ENCODE measurements around the gene KDM4B.
"Not testable (repeated sequence)": the region's sequence is repeated elsewhere in the genome, so short reads cannot be mapped to it uniquely, and the experiment has no call there.

Gene KDM4B

GRCh38 chr19:5155586-5156210, 186.8 kb downstream of the KDM4B start:
- DNase-seq, result no peak

- no peak for DNase-seq
These were observed 187.5 kb downstream of the KDM4B start for GRCh38 chr19:5156231-5156986.

- no peak for DNase-seq
These were observed 188.3 kb downstream of the KDM4B start for GRCh38 chr19:5157186-5157585.

GRCh38 chr19:5158549-5159134, 189.7 kb downstream of the KDM4B start:
- not testable (repeated sequence) for DNase-seq

DNA sequence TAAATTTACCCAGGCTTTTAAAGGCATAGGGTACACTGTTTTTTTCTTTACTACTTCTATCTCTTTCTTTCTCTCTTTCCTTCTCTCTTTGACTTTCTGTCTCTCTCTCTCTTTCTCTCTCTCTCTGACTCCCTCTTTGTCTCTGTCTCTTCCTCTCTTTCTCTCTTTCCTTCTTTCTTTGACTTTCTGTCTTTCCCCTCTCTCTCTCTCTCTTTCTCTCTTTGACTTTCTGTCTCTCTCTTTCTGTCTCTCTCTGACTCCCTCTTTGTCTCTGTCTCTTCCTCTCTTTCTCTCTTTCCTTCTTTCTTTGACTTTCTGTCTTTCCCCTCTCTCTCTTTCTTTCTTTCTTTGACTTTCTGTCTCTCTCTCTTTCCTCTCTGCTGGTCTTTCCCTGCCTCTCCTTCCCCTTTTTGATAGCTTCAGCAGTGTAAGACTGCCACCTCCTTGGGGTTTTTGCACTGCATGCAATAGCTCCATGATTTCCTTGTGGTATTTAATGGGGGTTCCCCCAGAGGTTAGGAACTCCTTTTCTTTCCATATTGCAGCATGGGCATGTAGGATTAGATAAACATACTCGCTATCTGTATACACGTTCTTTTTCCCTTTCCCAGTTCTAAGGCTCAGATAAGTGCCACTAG, 191.4 kb downstream of the KDM4B start:
- not testable (repeated sequence) for DNase-seq

GRCh38 chr19:5164845-5165696, 196.2 kb downstream of the KDM4B start:
- DNase-seq, result not testable (repeated sequence)

DNA sequence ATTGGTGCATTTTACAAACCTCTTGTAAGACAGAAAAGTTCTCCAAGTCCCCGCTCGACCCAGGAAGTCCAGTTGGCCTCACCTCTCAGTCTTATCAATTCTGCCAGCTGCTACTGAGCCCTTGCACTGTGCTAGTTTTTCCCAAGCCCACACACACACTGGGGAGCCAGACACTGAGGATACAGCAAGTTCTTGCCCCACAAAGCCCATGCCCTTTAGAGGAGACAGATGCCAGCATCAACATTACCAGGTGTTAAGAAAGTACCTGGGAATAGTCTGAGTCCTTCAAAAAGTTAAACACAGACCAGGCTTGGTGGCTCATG, 196.7 kb downstream of the KDM4B start:
- no peak for DNase-seq

GRCh38 chr19:5166262-5166661, 197.3 kb downstream of the KDM4B start:
- no peak for DNase-seq

- peak; percentile 46 for DNase-seq
These were observed 201.4 kb downstream of the KDM4B start for GRCh38 chr19:5170329-5170745.

- DNase-seq, result no peak
These were observed 202.8 kb downstream of the KDM4B start for GRCh38 chr19:5171711-5172110.

DNA sequence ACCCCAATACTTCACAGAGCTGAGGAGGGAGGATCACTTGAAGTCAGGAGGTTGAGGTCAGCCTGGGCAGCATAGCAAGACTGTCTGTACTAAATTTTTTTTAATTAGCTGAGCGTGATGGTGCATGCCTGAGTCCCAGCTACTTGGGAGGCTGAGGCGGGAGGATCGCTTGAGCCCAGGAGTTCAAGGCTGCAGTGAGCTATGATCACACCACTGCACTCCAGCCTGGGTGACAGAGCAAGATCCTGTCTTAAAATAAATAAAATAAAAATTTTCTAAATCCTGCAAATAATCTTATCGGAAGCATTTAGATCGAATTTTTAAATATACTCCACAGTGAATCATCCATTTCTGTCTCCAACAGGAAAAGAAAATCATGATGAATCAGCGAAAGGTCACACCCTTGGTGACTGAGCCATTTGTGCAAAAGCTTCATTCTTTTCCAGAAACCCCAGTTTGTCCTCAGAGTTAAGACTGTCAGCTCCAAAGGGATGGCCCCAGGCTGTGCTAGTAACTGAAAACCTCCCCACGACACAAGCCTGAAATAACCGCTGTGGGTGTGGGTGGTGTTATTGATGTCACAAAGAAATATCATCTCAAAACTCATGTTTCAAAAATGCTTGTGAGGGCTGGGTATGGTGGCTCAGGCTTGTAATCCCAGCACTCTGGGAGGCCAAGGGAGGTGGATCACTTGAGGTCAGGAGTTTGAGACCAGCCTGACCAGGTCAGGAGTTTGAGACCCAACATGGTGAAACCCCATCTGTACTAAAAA, 204.1 kb downstream of the KDM4B start:
- no peak for DNase-seq

GRCh38 chr19:5173993-5174392, 205.1 kb downstream of the KDM4B start:
- DNase-seq, result no peak

- DNase-seq, result no peak
These were observed 209.0 kb downstream of the KDM4B start for GRCh38 chr19:5177745-5178450.

DNA sequence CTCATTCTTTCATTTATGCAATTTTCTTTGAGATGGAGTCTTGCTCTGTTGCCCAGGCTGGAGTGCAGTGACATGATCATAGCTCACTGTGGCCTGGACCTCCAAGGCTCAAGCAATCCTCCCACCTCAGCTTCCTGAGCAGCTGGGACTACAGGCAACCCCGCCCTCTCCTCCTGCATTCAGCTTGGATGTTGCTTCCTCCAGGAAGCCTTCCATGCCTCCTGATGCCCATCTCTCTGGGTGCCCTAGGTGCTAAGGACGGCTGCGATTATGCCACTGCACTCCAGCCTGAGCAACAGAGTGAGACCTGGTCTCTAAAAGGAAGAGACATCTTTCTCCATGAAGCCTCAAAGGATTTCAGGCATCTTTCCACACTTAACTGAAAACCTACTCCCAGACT, 209.9 kb downstream of the KDM4B start:
- no peak for DNase-seq

DNA sequence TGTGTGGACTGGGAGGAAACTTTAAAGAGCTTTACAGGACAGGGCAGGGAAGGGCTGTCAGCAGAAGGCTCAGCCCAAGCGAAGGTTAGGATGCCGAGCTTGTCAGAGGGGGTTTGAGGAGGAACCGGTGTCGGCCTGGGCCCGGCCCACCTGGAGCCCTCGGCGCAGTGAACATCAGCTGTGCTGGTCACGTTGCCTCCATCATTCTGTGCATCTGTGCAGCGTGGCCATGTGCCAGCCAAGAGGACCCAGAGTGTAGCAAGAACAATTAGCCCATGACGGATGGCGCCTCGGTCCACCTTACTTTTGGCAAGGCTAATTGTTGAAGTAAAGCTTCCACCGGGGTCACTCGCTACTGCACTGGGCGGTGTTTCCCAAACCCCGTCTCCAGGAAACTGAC, 210.3 kb downstream of the KDM4B start:
- no peak for DNase-seq

DNA sequence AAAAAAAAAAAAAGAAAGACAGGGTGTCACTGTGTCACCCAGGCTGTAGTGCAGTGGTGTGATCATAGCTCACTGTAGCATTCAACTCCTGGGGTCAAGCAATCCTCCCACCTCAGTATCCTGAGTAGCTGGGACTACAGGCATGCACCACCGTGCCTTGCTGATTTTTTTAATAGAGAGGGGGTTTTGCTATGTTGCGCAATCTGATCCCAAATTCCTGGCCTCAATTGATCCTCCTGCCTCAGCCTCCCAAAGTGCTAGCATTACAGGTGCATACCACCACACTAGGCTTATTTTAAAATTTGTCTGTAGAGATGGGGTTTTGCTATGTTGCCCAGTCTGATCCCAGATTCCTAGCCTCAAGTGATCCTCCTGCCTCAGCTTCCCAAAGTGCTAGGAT, 212.4 kb downstream of the KDM4B start:
- no peak for DNase-seq

GRCh38 chr19:5182751-5183150, 213.8 kb downstream of the KDM4B start:
- DNase-seq, result no peak

DNA sequence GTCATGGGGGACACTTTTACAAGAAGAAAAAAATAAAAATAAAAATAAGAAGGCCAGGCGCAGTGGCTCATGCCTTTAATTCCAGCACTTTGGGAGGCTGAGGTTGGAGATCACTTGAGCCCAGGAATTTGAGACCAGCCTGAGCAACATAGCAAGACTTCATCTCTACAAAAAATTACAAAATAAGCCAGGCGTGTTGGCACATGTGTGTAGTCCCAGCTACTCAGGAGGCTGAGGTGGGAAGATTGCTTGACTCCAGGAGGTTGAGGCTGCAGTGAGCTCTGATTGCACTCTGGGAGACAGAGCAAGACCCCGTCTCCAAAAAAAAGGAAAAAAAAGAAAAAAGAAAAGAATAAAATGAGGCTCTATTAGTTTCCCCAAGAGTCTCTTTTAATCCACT, 214.7 kb downstream of the KDM4B start:
- DNase-seq, result no peak

DNA sequence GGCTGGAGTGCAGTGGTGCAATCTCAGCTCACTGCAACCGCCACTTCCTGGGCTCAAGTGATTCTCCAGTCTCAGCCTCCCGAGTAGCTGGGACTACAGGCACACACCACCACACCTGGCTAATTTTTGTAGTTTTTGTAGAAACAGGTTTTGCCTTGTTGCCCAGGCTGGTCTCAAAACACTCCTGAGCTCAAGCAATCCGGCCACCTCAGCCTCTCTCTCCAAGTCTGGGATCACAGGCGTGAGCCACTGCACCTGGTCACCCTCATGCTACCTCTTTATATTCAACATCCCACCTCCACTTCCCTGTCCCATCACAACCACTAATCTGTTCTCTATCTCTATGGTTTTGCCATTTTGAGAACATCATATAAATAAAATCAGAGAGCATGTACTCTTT, 216.0 kb downstream of the KDM4B start:
- DNase-seq, result no peak

GRCh38 chr19:5186293-5187050, 217.6 kb downstream of the KDM4B start:
- no peak for DNase-seq

Measured in activated CD4-positive, alpha-beta T cell treated with anti-CD3 and anti-CD28 coated beads, Interleukin-2, amount 50 U/mL, for 1 hour (primary cell).